ENCODE measurements around the gene MAGEA8.

Gene MAGEA8

GRCh38 chrX:149837639-149838038 is 43.3 kb upstream of the MAGEA8 start:
- H3K79me2 ChIP-seq (ENCODE audit: insufficient read depth, low read length) = no peaks in the 10 kb centered on the region
- H3K9ac ChIP-seq (ENCODE audit: low read depth, low read length) = no peak overlapping the region
- H3K4me3 ChIP-seq (ENCODE audit: low read depth in 1 of 2, low read length in 2 of 2) = no peak overlapping the region
- no peaks in the 10 kb centered on the region for H4K20me1 ChIP-seq (ENCODE audit: insufficient read depth, low read length)
- ATAC-seq (ENCODE audit: insufficient read depth, low read depth) (no peak), DNase-seq (no peak)
- no peaks in the 10 kb centered on the region for H3K9me3 ChIP-seq (ENCODE audit: insufficient read depth, low read length, severe bottlenecking)
- no peaks in the 10 kb centered on the region for H3K36me3 ChIP-seq (ENCODE audit: insufficient read depth, low read length)
- H2AFZ ChIP-seq (ENCODE audit: low read depth, low read length) = no peak overlapping the region
- H3K4me2 ChIP-seq (ENCODE audit: insufficient read depth, low read length) = no peak overlapping the region
- no peaks in the 10 kb centered on the region for H3K4me1 ChIP-seq (ENCODE audit: insufficient read depth, low read length)
- H3K27me3 ChIP-seq (ENCODE audit: insufficient read depth, low read length, poor library complexity) = no peaks in the 10 kb centered on the region
- no peak overlapping the region for H3K27ac ChIP-seq (ENCODE audit: low read length)
- TF ChIP-seq EZH2 (IDR thresholded peaks at IDR 0.05; ENCODE audit: borderline replicate concordance, low read depth, low read length, severe bottlenecking) (no peak), CTCF (IDR thresholded peaks at IDR 0.05; ENCODE audit: borderline replicate concordance, extremely low read depth, low read length, poor library complexity, severe bottlenecking) (no peak)

- no peak overlapping the region for H3K4me3 ChIP-seq (ENCODE audit: low read depth in 1 of 2, low read length in 2 of 2)
- no peak overlapping the region for H3K4me2 ChIP-seq (ENCODE audit: insufficient read depth, low read length)
- no peak overlapping the region for H3K27ac ChIP-seq (ENCODE audit: low read length)
- no peaks in the 10 kb centered on the region for H3K36me3 ChIP-seq (ENCODE audit: insufficient read depth, low read length)
- H3K4me1 ChIP-seq (ENCODE audit: insufficient read depth, low read length) = no peaks in the 10 kb centered on the region
- no peaks in the 10 kb centered on the region for H3K9me3 ChIP-seq (ENCODE audit: insufficient read depth, low read length, severe bottlenecking)
- no peaks in the 10 kb centered on the region for H3K27me3 ChIP-seq (ENCODE audit: insufficient read depth, low read length, poor library complexity)
- TF ChIP-seq EZH2 (IDR thresholded peaks at IDR 0.05; ENCODE audit: borderline replicate concordance, low read depth, low read length, severe bottlenecking) (no peak), CTCF (IDR thresholded peaks at IDR 0.05; ENCODE audit: borderline replicate concordance, extremely low read depth, low read length, poor library complexity, severe bottlenecking) (no peak)
- H3K9ac ChIP-seq (ENCODE audit: low read depth, low read length) = no peak overlapping the region
- DNase-seq = no peak
- no peak for ATAC-seq (ENCODE audit: insufficient read depth, low read depth)
- no peaks in the 10 kb centered on the region for H3K79me2 ChIP-seq (ENCODE audit: insufficient read depth, low read length)
- H2AFZ ChIP-seq (ENCODE audit: low read depth, low read length) = no peak overlapping the region
- no peaks in the 10 kb centered on the region for H4K20me1 ChIP-seq (ENCODE audit: insufficient read depth, low read length)
Observed at GRCh38 chrX:149841929-149842328, 39.1 kb upstream of the MAGEA8 start.

GRCh38 chrX:149845385-149845784 is 35.6 kb upstream of the MAGEA8 start:
- no peak overlapping the region for H2AFZ ChIP-seq (ENCODE audit: low read depth, low read length)
- H3K36me3 ChIP-seq (ENCODE audit: insufficient read depth, low read length) = no peaks in the 10 kb centered on the region
- no peak overlapping the region for H3K4me3 ChIP-seq (ENCODE audit: low read depth in 1 of 2, low read length in 2 of 2)
- no peak for TF ChIP-seq CTCF (IDR thresholded peaks at IDR 0.05; ENCODE audit: borderline replicate concordance, extremely low read depth, low read length, poor library complexity, severe bottlenecking)
- ATAC-seq (ENCODE audit: insufficient read depth, low read depth) (no peak), DNase-seq (no peak)
- H3K27ac ChIP-seq (ENCODE audit: low read length) = no peak overlapping the region
- no peaks in the 10 kb centered on the region for H3K4me1 ChIP-seq (ENCODE audit: insufficient read depth, low read length)
- H3K79me2 ChIP-seq (ENCODE audit: insufficient read depth, low read length) = no peaks in the 10 kb centered on the region
- H3K9ac ChIP-seq (ENCODE audit: low read depth, low read length) = no peak overlapping the region
- no peak overlapping the region for H3K4me2 ChIP-seq (ENCODE audit: insufficient read depth, low read length)
- H3K9me3 ChIP-seq (ENCODE audit: insufficient read depth, low read length, severe bottlenecking) = no peaks in the 10 kb centered on the region
- no peaks in the 10 kb centered on the region for H3K27me3 ChIP-seq (ENCODE audit: insufficient read depth, low read length, poor library complexity)
- no peaks in the 10 kb centered on the region for H4K20me1 ChIP-seq (ENCODE audit: insufficient read depth, low read length)

GRCh38 chrX:149846789-149847188 is 34.2 kb upstream of the MAGEA8 start:
- Histone ChIP-seq H3K27ac (ENCODE audit: low read length) (no peak overlapping the region), H3K4me2 (ENCODE audit: insufficient read depth, low read length) (no peak overlapping the region), H3K9ac (ENCODE audit: low read depth, low read length) (no peak overlapping the region), H3K36me3 (ENCODE audit: insufficient read depth, low read length) (no peaks in the 10 kb centered on the region), H2AFZ (ENCODE audit: low read depth, low read length) (no peak overlapping the region), H4K20me1 (ENCODE audit: insufficient read depth, low read length) (no peaks in the 10 kb centered on the region), H3K4me1 (ENCODE audit: insufficient read depth, low read length) (no peaks in the 10 kb centered on the region), H3K4me3 (ENCODE audit: low read depth in 1 of 2, low read length in 2 of 2) (no peak overlapping the region), H3K79me2 (ENCODE audit: insufficient read depth, low read length) (no peaks in the 10 kb centered on the region), H3K9me3 (ENCODE audit: insufficient read depth, low read length, severe bottlenecking) (no peaks in the 10 kb centered on the region), H3K27me3 (ENCODE audit: insufficient read depth, low read length, poor library complexity) (no peaks in the 10 kb centered on the region)
- TF ChIP-seq EZH2 (IDR thresholded peaks at IDR 0.05; ENCODE audit: borderline replicate concordance, low read depth, low read length, severe bottlenecking) (no peak), CTCF (IDR thresholded peaks at IDR 0.05; ENCODE audit: borderline replicate concordance, extremely low read depth, low read length, poor library complexity, severe bottlenecking) (no peak)
- no peak for ATAC-seq (ENCODE audit: insufficient read depth, low read depth)
- DNase-seq = no peak

Measured in DND-41 (cell line).